Measurements from ENCODE around the gene SAT2. TPM values are rescaled to one million over a fixed set of nuclear protein-coding genes. Genes with fewer than 3 reads are reported as not detected.

The SAT2 gene
- total RNA-seq, 1 experiment from 2014 or later, result 54.9 TPM

- POLR2A ChIA-PET, result interaction anchor here (1.7 kb wide), 1 partner anchor 10 kb away, joined by 3 read pairs; no protein-coding TSS in a partner anchor
- RAD21 ChIA-PET (ENCODE audit: low non-redundant PET in 1 of 2, low total read pairs in 2 of 2, uncharacterized antibody in 2 of 2, unreplicated experiment in 2 of 2), result no interaction called here
- H3K27me3 ChIP-seq (ENCODE audit: insufficient read depth, low read length), result no peaks in the 10 kb centered on the region
These were observed 40.2 kb upstream of the SAT2 start for GRCh38 chr17:7667656-7668406.

More at GRCh38 chr17:7667656-7668406, 40.2 kb upstream of the SAT2 start:
- Histone ChIP-seq H3K4me1 (ENCODE audit: control insufficient read depth in 1 of 2, insufficient read depth in 2 of 2, low read length in 2 of 2) (no peaks in the 10 kb centered on the region), H4K20me1 (ENCODE audit: insufficient read depth) (no peaks in the 10 kb centered on the region), H3K9me2 (ENCODE audit: insufficient read depth) (no peaks in the 10 kb centered on the region), H3K79me2 (ENCODE audit: insufficient read depth, low read length) (no peaks in the 10 kb centered on the region), H3K27ac (ENCODE audit: low read depth, low read length) (no peak overlapping the region), H2AFZ (ENCODE audit: low read depth, low read length, poor library complexity, severe bottlenecking) (no peak overlapping the region), H3K9me3 (ENCODE audit: control insufficient read depth in 1 of 2, insufficient read depth in 1 of 2, low read depth in 1 of 2, low read length in 2 of 2) (no peaks in the 10 kb centered on the region), H3K36me3 (ENCODE audit: control insufficient read depth in 1 of 2, insufficient read depth in 2 of 2, low read length in 2 of 2) (peaks cover 0 to 11% of the 10 kb centered on the region in 2 experiments; a peak in 2 of 4 replicates), H3K9ac (ENCODE audit: low read length) (no peak overlapping the region), H3K4me3 (replicated peaks in 1 of 2; ENCODE audit: low read depth in 1 of 2, low read length in 2 of 2) (no peak overlapping the region), H3K4me2 (ENCODE audit: low read length) (no peak overlapping the region)
- DNase-seq (ENCODE audit: low read depth, low spot score) (no peak), ATAC-seq (no peak; the same call in 1 of the 2 replicates)
- TF ChIP-seq CBX3 (IDR thresholded peaks at IDR 0.05; ENCODE audit: low read depth) (no peak), CTCF (IDR thresholded peaks at IDR 0.05 in 2 of 3, conservative IDR thresholded peaks at IDR 0.05 in 1 of 3; ENCODE audit: borderline replicate concordance in 1 of 3, insufficient read depth in 1 of 3, low read depth in 2 of 3, low read length in 2 of 3) (no peak)
- BruUV-seq (replicated peaks), result no TSS peak
- CTCF ChIA-PET, result interaction anchor here (2.0 kb wide), 1 partner anchor 20 kb away, joined by 6 read pairs; the partner anchor contains the start of gene TP53
- intact Hi-C loops (cut with micrococcal nuclease), result no loop called here

All from HCT116 (cell line).